ENCODE results near the gene S1PR5.

The S1PR5 gene

GRCh38 chr19:10514211-10515145, 2.8 kb downstream of the S1PR5 start:
- DNase-seq (ENCODE audit: low spot score): no peak

DNA sequence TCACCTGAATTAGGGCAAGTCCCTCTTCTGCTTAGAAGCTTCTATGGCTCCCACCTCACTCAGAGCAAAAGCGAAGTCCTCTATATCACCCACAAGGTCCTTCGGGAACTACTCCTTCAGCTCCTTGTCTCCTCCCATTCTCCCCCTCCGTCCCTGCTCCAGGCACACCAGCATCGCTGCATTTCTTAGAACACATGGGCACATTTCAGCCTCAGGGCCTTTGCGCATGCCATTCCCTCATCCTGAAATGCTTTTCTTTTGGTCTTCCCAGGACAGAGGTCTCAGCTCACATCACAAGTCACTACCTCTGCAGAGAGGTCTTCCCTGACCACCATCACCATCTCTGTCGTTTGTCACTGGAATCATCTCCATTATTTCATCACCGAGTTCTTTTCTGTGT, 4.0 kb downstream of the S1PR5 start:
- no peak for DNase-seq (ENCODE audit: low spot score)

DNA sequence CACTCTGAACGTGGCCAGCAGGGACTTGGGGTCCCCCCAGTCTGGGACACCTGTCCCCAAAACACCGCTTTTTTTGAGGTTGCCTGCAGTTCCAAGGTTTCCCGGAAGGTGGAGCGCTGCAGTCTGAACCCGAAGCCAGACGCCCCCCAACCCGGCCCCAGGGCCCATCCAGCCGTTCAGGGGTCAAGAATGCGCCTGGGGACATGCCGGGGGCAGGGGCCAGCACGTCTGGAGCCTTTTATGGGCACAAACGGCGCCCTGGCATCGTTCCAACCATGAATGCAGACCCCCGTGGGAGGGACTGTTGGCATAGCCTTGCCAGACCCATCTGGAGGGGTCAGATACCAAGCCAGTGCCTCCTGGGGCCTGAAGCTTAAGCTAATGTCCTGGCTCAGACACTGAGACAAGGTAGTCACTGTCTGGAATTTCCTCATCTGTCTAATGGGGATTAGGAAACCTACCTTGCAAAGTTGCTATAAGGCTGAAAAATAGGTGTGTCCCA, 6.9 kb downstream of the S1PR5 start:
- peak; percentile 53 for DNase-seq (ENCODE audit: low spot score)

GRCh38 chr19:10508707-10509106, 8.5 kb downstream of the S1PR5 start:
- DNase-seq (ENCODE audit: low spot score): no peak

GRCh38 chr19:10508036-10508435, 9.2 kb downstream of the S1PR5 start:
- no peak for DNase-seq (ENCODE audit: low spot score)

GRCh38 chr19:10505583-10506229, 11.5 kb downstream of the S1PR5 start:
- peak; percentile 82 for DNase-seq (ENCODE audit: low spot score)

DNA sequence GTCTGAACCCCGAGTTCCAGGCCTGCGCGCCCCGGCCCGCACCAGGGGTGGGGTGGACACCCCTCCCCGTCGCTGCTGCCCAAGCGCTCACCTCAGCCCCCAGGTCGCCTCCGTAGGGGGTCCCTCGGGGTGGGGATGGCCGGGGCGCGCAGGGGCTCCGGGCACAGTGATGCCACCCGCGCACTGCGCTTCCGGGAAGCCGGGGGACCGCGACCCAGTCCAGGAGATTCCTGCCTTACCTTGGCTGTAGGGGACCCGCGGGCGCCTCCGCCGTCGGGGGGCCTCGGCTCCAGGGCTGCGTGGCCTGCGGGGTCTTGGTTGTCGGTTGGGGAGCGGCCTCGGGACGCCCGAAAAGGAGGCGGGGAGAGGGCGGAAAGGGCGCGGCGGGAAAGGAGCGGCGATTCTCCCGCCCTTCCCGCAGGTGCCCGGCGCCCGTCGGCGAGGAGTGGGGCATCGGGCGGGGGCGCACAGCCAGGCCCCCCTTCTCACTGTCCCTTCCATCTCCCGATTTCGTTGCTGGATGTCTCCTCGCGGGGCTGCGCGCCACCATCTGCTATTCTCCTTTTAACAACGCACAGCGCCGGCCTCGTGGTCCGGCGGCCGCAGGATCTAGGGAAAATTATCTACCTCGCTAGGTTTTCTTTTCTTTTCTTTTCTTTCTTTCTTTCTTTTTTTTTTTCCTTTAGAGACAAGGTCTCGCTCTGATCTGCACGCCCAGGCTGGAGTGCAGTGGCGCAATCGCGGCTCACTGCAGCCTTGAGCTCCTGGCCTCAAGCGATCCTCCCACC, 14.1 kb downstream of the S1PR5 start, which contains the start of gene KEAP1:
Gene KEAP1, minus strand, starts transcription at position 355 of the 788 bp plus-strand sequence. CDS start 3,323 bp downstream, outside the sequence.
- peak; percentile 42 for DNase-seq (ENCODE audit: low spot score)

DNA sequence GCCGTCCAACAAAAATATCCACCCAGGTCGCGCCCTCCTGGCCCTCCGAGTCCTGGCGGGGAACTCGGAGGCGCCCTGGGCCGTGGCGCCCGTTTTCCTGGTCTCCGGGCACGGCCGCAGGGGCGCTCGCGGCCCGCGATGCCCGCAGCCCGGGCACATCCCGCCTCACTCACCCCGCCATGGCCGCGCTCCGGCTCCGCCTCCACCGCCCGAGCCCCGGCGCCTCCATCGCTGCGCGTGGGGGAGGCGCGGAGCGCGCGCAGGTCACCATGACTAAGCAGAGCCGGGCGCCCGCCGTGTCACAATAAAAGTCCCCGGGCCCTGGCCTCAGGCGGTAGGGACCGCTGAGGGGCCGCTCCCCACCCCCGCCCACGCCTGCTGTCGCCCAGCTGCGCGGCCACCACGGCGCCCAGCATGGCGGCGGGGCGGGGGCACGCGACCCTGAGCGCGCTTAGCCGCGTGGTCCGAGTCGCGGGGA, 14.7 kb downstream of the S1PR5 start:
- DNase-seq (ENCODE audit: low spot score): peak; percentile 93

GRCh38 chr19:10501971-10502523, 15.2 kb downstream of the S1PR5 start:
- peak; percentile 66 for DNase-seq (ENCODE audit: low spot score)

GRCh38 chr19:10500247-10500592, 17.0 kb downstream of the S1PR5 start:
- no peak for DNase-seq (ENCODE audit: low spot score)

DNA sequence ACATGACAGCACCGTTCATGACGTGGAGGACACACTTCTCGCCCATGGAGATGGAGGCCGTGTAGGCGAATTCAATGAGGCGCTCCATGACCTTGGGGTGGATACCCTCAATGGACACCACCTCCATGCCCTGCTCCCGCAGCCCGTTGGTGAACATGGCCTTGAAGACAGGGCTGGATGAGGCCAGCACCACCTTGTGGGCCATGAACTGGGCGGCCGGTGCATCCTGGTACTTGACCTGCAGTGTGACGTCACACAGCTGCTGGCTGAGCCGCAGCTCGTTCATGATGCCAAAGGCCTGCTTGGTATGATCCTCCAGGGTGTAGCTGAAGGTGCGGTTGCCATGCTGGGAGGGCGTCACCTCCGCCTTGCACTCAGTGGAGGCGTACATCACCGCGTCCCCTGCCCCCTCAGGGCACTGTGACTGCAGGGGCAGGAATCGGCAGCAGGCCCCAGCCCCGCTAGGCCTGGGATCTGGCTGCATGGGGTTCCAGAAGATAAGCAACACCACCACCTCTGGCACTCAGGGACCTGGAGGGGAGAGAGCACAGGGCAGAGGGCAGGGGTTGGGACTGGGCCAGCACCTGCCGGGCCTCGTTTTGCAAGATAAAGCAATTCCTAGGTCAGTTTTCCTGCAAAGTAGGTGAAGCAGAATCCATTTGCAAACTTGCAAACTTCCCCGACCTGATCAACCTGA, 17.5 kb downstream of the S1PR5 start:
- no peak for DNase-seq (ENCODE audit: low spot score)

DNA sequence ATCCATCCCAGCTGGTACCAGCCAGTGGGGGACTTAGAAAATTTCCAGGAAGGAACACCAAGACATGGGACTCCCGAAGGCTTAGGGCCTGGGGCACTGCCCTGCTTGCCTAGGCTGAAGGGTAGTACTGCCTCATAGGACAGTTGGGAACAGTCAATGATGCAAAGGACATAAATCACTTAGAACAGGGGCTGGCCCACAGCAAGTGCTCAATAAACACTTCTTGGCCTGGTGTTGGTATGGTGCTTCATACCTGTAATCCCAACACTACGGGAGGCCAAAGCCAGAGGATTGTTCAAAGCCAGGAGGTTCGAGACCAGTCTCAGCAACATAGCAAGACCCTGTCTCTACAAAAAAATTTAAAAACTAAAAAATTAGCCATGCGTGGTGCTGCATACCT, 19.9 kb downstream of the S1PR5 start:
- DNase-seq (ENCODE audit: low spot score): no peak

DNA sequence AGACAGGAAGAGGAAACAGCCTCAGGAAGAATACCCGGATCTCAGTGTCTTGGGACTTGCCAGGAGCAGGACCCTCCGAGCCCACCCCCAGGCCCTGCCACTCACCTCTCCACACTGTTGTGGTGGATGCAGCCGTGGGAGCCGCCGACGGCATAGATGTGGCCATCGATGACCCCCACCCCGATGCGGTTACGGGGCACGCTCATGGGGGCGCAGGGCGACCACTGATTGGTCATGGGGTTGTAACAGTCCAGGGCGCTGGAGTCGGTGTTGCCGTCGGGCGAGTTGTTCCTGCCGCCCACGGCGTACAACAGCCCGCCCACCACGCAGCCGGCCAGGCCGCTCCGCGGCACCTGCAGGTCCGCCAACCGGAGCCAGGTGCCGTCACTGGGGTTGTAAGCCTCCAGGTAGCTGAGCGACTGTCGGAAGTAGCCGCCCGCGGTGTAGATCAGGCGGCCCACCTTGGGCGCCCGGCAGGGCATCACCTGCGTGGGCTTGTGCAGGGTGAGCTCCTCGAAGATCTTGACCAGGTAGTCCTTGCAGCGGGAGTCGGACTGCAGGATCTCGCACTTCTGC, 25.7 kb downstream of the S1PR5 start:
- DNase-seq (ENCODE audit: low spot score): no peak

DNA sequence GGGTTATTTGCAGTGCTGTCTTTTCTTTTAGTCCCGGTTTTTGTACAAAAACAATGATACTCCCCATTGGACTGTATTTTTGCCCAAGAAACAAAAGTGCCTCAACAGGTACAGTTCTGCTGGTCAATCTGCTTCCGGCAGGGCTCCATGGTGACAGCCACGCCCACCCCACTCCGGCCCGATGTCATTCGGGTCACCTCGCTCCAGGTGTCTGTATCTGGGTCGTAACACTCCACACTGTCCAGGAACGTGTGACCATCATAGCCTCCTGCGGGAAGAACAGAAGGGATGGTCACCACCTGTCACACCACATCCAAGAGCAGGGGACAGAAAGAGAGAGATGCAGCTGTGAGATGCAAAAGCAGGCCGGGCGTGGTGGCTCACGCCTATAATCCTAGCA, 30.7 kb downstream of the S1PR5 start:
- no peak for DNase-seq (ENCODE audit: low spot score)

GRCh38 chr19:10478903-10479384, 38.3 kb downstream of the S1PR5 start:
- DNase-seq (ENCODE audit: low spot score): peak; percentile 78

DNA sequence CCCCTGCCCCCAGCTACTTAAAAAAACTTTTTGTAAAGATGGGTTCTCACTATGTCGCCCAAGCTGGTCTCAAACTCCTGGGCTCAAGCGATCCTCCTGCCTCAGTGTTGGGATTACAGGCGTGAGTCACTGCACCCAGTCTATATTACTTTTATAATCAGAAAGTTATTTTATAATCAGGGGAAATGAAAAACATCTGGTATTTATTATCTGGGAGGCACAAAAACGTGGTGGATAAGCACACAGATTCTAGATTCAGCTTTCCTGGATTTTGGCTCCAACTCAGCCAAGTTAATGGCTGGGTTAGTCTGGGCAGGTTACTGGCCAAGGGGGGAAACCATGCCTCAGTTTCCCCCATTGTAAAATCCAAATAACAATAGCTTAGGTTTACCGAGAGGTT, 38.8 kb downstream of the S1PR5 start:
- no peak for DNase-seq (ENCODE audit: low spot score)

DNA sequence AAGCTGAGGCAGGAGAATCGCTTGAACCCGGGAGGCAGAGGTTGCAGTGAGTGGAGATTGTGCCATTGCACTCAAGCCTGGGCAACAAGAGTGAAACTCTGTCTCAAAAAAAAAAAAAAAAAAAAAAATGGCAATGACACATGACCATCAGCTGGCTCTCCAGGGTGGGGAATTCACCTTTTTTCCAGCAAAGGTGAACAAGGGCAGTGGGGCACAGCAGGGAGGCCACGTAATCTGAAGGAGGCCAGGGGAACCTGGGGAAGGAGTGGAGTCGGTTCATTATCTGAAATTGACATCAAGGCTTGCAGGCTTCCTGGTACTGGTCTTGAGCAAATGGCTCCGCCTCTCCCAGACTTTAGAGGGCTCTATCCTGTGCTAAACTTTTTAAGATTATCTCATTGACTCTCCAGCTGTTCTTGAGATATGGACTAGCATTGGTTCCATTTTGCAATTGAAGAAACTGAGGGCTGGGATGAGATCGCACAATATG, 42.2 kb downstream of the S1PR5 start:
- peak; percentile 23 for DNase-seq (ENCODE audit: low spot score)

- no peak for DNase-seq (ENCODE audit: low spot score)
These were observed 44.1 kb downstream of the S1PR5 start for GRCh38 chr19:10473192-10473591.

GRCh38 chr19:10471909-10472308, 45.3 kb downstream of the S1PR5 start:
- peak; percentile 43 for DNase-seq (ENCODE audit: low spot score)

DNA sequence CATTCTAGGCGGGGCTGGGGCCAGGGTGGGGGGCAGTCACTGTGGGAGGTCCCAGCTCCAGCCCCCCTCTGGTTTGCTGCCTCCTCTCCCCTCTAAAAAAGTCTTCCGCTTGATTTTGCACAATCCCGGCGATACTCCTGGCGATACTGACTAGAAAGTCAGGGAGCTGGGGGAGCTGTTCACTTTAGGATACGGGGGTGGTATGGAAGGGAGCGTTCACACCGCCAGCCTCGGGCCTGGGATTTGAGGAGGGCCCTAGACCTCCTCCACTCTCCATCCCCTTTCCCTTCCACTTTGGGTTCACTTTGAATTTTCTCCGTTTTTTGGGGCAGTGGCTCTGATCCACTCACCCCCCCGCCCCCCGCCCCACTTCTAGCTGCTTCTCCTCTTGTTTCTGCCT, 49.1 kb downstream of the S1PR5 start:
- no peak for DNase-seq (ENCODE audit: low spot score)
